ENCODE data around the gene CYB561D2.

The CYB561D2 gene

GRCh38 chr3:50318163-50318562 is 32.5 kb upstream of the CYB561D2 start:
- Histone ChIP-seq H3K27me3 (ENCODE audit: control insufficient read depth in 1 of 2, insufficient read depth in 2 of 2, low read length in 2 of 2) (no peaks in the 10 kb centered on the region), H3K9me3 (ENCODE audit: control insufficient read depth in 1 of 2, low read length in 2 of 2) (no peaks in the 10 kb centered on the region), H3K4me1 (ENCODE audit: control insufficient read depth in 1 of 2, insufficient read depth in 2 of 2, low read length in 2 of 2) (peaks cover 58 to 61% of the 10 kb centered on the region in 2 donors), H3K36me3 (ENCODE audit: control insufficient read depth in 1 of 2, insufficient read depth in 2 of 2, low read length in 2 of 2) (peaks cover 8 to 19% of the 10 kb centered on the region in 2 donors), H3K9ac (ENCODE audit: low read depth in 1 of 2, low read length in 2 of 2) (peak overlapping the region; percentile 51 to 60), H3K27ac (ENCODE audit: low read depth, low read length) (no peak overlapping the region), H3K4me3 (ENCODE audit: low read depth in 1 of 2, low read length in 2 of 2) (peak overlapping the region in 1 of 2 donors; percentile 32)

GRCh38 chr3:50318615-50319014 is 32.0 kb upstream of the CYB561D2 start:
- peaks cover 8 to 19% of the 10 kb centered on the region in 2 donors for H3K36me3 ChIP-seq (ENCODE audit: control insufficient read depth in 1 of 2, insufficient read depth in 2 of 2, low read length in 2 of 2)

GRCh38 chr3:50319181-50319893 is 31.3 kb upstream of the CYB561D2 start:
- Histone ChIP-seq H3K27ac (ENCODE audit: low read depth, low read length) (no peak overlapping the region), H3K4me3 (ENCODE audit: low read depth in 1 of 2, low read length in 2 of 2) (peak overlapping the region; percentile 83 to 94), H3K4me1 (ENCODE audit: control insufficient read depth in 1 of 2, insufficient read depth in 2 of 2, low read length in 2 of 2) (peaks cover 62 to 72% of the 10 kb centered on the region in 2 donors)

More at GRCh38 chr3:50318615-50319014, 32.0 kb upstream of the CYB561D2 start:
- no peaks in the 10 kb centered on the region for H3K27me3 ChIP-seq (ENCODE audit: control insufficient read depth in 1 of 2, insufficient read depth in 2 of 2, low read length in 2 of 2)
- peaks cover 58 to 66% of the 10 kb centered on the region in 2 donors for H3K4me1 ChIP-seq (ENCODE audit: control insufficient read depth in 1 of 2, insufficient read depth in 2 of 2, low read length in 2 of 2)
- H3K9ac ChIP-seq (ENCODE audit: low read depth in 1 of 2, low read length in 2 of 2): peak overlapping the region; percentile 32 to 60
- peak overlapping the region in 1 of 2 donors; percentile 32 for H3K4me3 ChIP-seq (ENCODE audit: low read depth in 1 of 2, low read length in 2 of 2)
- no peaks in the 10 kb centered on the region for H3K9me3 ChIP-seq (ENCODE audit: control insufficient read depth in 1 of 2, low read length in 2 of 2)
- H3K27ac ChIP-seq (ENCODE audit: low read depth, low read length): no peak overlapping the region

GRCh38 chr3:50319894-50320625 is 30.6 kb upstream of the CYB561D2 start:
- Histone ChIP-seq H3K9me3 (ENCODE audit: control insufficient read depth in 1 of 2, low read length in 2 of 2) (no peaks in the 10 kb centered on the region), H3K27me3 (ENCODE audit: control insufficient read depth in 1 of 2, insufficient read depth in 2 of 2, low read length in 2 of 2) (no peaks in the 10 kb centered on the region), H3K36me3 (ENCODE audit: control insufficient read depth in 1 of 2, insufficient read depth in 2 of 2, low read length in 2 of 2) (peaks cover 8 to 22% of the 10 kb centered on the region in 2 donors), H3K4me1 (ENCODE audit: control insufficient read depth in 1 of 2, insufficient read depth in 2 of 2, low read length in 2 of 2) (peaks cover 68 to 80% of the 10 kb centered on the region in 2 donors), H3K9ac (ENCODE audit: low read depth in 1 of 2, low read length in 2 of 2) (peak overlapping the region; percentile 85 to 93), H3K4me3 (ENCODE audit: low read depth in 1 of 2, low read length in 2 of 2) (peak overlapping the region; percentile 83 to 94), H3K27ac (ENCODE audit: low read depth, low read length) (peak overlapping the region; percentile 93)

More at GRCh38 chr3:50319181-50319893, 31.3 kb upstream of the CYB561D2 start:
- peaks cover 8 to 20% of the 10 kb centered on the region in 2 donors for H3K36me3 ChIP-seq (ENCODE audit: control insufficient read depth in 1 of 2, insufficient read depth in 2 of 2, low read length in 2 of 2)
- peak overlapping the region in 1 of 2 donors; percentile 85 for H3K9ac ChIP-seq (ENCODE audit: low read depth in 1 of 2, low read length in 2 of 2)
- H3K27me3 ChIP-seq (ENCODE audit: control insufficient read depth in 1 of 2, insufficient read depth in 2 of 2, low read length in 2 of 2): no peaks in the 10 kb centered on the region
- H3K9me3 ChIP-seq (ENCODE audit: control insufficient read depth in 1 of 2, low read length in 2 of 2): no peaks in the 10 kb centered on the region

DNA sequence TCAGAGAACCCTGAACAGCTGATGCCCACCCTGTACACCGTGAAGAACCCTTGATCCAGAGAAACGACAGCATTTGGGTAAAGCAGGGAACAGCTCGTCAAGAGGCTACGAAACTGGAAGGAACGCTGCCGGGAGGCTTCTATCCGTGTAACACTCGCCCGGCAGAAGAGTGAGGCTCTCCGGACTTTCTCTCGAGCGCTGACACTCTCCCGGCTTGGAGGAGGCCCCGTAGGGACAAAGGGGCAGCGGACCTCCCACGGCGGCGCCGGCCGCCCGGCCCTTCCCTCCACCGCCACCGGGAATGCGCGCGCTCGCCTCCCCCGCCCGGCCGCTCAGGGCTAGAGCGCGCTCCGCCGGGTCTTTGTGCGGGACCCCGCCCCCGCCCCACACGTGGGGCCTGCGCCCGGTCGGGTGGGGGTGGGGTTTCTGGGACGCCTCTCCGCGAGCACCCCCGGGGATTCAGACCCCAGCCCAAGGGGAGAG is 29.8 kb upstream of the CYB561D2 start:
- H3K27ac ChIP-seq (ENCODE audit: low read depth, low read length): peak overlapping the region; percentile 93
- no peaks in the 10 kb centered on the region for H3K9me3 ChIP-seq (ENCODE audit: control insufficient read depth in 1 of 2, low read length in 2 of 2)
- H3K4me3 ChIP-seq (ENCODE audit: low read depth in 1 of 2, low read length in 2 of 2): peak overlapping the region; percentile 83 to 94
- peaks cover 11 to 28% of the 10 kb centered on the region in 2 donors for H3K36me3 ChIP-seq (ENCODE audit: control insufficient read depth in 1 of 2, insufficient read depth in 2 of 2, low read length in 2 of 2)
- H3K4me1 ChIP-seq (ENCODE audit: control insufficient read depth in 1 of 2, insufficient read depth in 2 of 2, low read length in 2 of 2): peaks cover 68 to 80% of the 10 kb centered on the region in 2 donors
- H3K9ac ChIP-seq (ENCODE audit: low read depth in 1 of 2, low read length in 2 of 2): peak overlapping the region; percentile 85 to 93
- no peaks in the 10 kb centered on the region for H3K27me3 ChIP-seq (ENCODE audit: control insufficient read depth in 1 of 2, insufficient read depth in 2 of 2, low read length in 2 of 2)

GRCh38 chr3:50321336-50322114 is 29.1 kb upstream of the CYB561D2 start:
- Histone ChIP-seq H3K4me1 (ENCODE audit: control insufficient read depth in 1 of 2, insufficient read depth in 2 of 2, low read length in 2 of 2) (peaks cover 63 to 76% of the 10 kb centered on the region in 2 donors), H3K9ac (ENCODE audit: low read depth in 1 of 2, low read length in 2 of 2) (peak overlapping the region; percentile 85 to 93), H3K4me3 (ENCODE audit: low read depth in 1 of 2, low read length in 2 of 2) (peak overlapping the region; percentile 83 to 94), H3K27me3 (ENCODE audit: control insufficient read depth in 1 of 2, insufficient read depth in 2 of 2, low read length in 2 of 2) (no peaks in the 10 kb centered on the region), H3K9me3 (ENCODE audit: control insufficient read depth in 1 of 2, low read length in 2 of 2) (no peaks in the 10 kb centered on the region), H3K27ac (ENCODE audit: low read depth, low read length) (peak overlapping the region; percentile 93), H3K36me3 (ENCODE audit: control insufficient read depth in 1 of 2, insufficient read depth in 2 of 2, low read length in 2 of 2) (peaks cover 11 to 32% of the 10 kb centered on the region in 2 donors)

DNA sequence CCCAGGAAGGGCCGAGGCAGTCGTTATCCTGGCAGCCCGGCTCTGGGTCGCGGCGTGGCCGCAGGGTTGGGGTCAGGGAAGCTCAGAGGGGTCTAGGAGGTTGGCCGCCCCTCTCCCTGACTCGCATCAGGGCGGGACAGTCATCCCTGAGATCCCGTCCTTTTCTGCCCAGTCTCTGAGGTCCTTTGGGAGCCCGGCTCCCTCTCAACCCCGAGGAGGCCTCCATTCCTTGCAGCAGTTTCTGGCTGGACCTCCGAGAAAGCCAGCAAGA is 28.6 kb upstream of the CYB561D2 start:
- no peaks in the 10 kb centered on the region for H3K27me3 ChIP-seq (ENCODE audit: control insufficient read depth in 1 of 2, insufficient read depth in 2 of 2, low read length in 2 of 2)
- peaks cover 60 to 74% of the 10 kb centered on the region in 2 donors for H3K4me1 ChIP-seq (ENCODE audit: control insufficient read depth in 1 of 2, insufficient read depth in 2 of 2, low read length in 2 of 2)
- H3K36me3 ChIP-seq (ENCODE audit: control insufficient read depth in 1 of 2, insufficient read depth in 2 of 2, low read length in 2 of 2): peaks cover 11 to 31% of the 10 kb centered on the region in 2 donors
- peak overlapping the region; percentile 83 to 94 for H3K4me3 ChIP-seq (ENCODE audit: low read depth in 1 of 2, low read length in 2 of 2)
- peak overlapping the region; percentile 93 for H3K27ac ChIP-seq (ENCODE audit: low read depth, low read length)
- no peaks in the 10 kb centered on the region for H3K9me3 ChIP-seq (ENCODE audit: control insufficient read depth in 1 of 2, low read length in 2 of 2)
- H3K9ac ChIP-seq (ENCODE audit: low read depth in 1 of 2, low read length in 2 of 2): peak overlapping the region; percentile 43 to 93

- H3K27ac ChIP-seq (ENCODE audit: low read depth, low read length): peak within 1 kb of the TSS; percentile 93
- no peaks in the 10 kb centered on the region for H3K27me3 ChIP-seq (ENCODE audit: control insufficient read depth in 1 of 2, insufficient read depth in 2 of 2, low read length in 2 of 2)
- peak within 1 kb of the TSS; percentile 83 to 94 for H3K4me3 ChIP-seq (ENCODE audit: low read depth in 1 of 2, low read length in 2 of 2)
- H3K9ac ChIP-seq (ENCODE audit: low read depth in 1 of 2, low read length in 2 of 2): peak within 1 kb of the TSS; percentile 85 to 93
- peaks cover 11 to 29% of the 10 kb centered on the region in 2 donors for H3K36me3 ChIP-seq (ENCODE audit: control insufficient read depth in 1 of 2, insufficient read depth in 2 of 2, low read length in 2 of 2)
- H3K4me1 ChIP-seq (ENCODE audit: control insufficient read depth in 1 of 2, insufficient read depth in 2 of 2, low read length in 2 of 2): peaks cover 60 to 74% of the 10 kb centered on the region in 2 donors
- no peaks in the 10 kb centered on the region for H3K9me3 ChIP-seq (ENCODE audit: control insufficient read depth in 1 of 2, low read length in 2 of 2)
These were observed 28.1 kb upstream of the CYB561D2 start, which contains the start of gene HYAL2 for GRCh38 chr3:50322386-50323091. Gene HYAL2 (minus strand): TSS chr3:50322745. CDS start chr3:50320489, 2,256 bp downstream.

GRCh38 chr3:50323092-50323600 is 27.5 kb upstream of the CYB561D2 start:
- peak overlapping the region; percentile 43 to 93 for H3K9ac ChIP-seq (ENCODE audit: low read depth in 1 of 2, low read length in 2 of 2)
- H3K27me3 ChIP-seq (ENCODE audit: control insufficient read depth in 1 of 2, insufficient read depth in 2 of 2, low read length in 2 of 2): no peaks in the 10 kb centered on the region
- H3K4me3 ChIP-seq (ENCODE audit: low read depth in 1 of 2, low read length in 2 of 2): peak overlapping the region in 1 of 2 donors; percentile 83
- peak overlapping the region; percentile 93 for H3K27ac ChIP-seq (ENCODE audit: low read depth, low read length)
- no peaks in the 10 kb centered on the region for H3K9me3 ChIP-seq (ENCODE audit: control insufficient read depth in 1 of 2, low read length in 2 of 2)
- peaks cover 54 to 71% of the 10 kb centered on the region in 2 donors for H3K4me1 ChIP-seq (ENCODE audit: control insufficient read depth in 1 of 2, insufficient read depth in 2 of 2, low read length in 2 of 2)
- peaks cover 10 to 26% of the 10 kb centered on the region in 2 donors for H3K36me3 ChIP-seq (ENCODE audit: control insufficient read depth in 1 of 2, insufficient read depth in 2 of 2, low read length in 2 of 2)
